NCI-H2107 (cell line): ENCODE data around the gene TTC7B.

ENCODE experiments used
- DNase-seq: peaks from one replicate; lab custom pipeline; 2025; lab: John Stamatoyannopoulos, UW

The TTC7B gene

DNA sequence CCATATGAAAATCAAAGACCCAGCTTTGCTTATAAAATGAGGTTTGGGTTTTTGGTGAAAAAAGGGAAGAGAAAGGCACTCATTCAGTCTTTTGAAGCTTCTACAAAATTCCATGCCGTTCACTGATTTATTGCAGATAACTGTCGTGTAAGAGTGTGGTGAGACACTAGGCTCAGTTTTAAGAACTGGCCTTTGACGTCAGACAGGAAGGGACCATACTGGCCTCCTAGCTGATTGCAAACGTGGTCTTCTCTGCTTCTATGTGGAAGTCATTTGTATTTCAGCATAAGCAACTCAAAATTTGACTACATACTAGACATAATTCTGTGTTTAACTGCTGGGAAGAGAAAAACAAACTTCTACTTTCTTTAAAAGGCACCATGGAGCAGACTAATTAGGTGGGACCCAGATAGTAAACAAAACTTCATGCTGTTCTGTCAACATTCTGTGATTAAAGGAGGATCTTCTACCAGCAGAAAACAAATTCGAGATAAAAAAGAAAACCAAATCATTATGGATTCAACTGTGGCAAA, 168.7 kb downstream of the TTC7B start:
- no peak for DNase-seq

DNA sequence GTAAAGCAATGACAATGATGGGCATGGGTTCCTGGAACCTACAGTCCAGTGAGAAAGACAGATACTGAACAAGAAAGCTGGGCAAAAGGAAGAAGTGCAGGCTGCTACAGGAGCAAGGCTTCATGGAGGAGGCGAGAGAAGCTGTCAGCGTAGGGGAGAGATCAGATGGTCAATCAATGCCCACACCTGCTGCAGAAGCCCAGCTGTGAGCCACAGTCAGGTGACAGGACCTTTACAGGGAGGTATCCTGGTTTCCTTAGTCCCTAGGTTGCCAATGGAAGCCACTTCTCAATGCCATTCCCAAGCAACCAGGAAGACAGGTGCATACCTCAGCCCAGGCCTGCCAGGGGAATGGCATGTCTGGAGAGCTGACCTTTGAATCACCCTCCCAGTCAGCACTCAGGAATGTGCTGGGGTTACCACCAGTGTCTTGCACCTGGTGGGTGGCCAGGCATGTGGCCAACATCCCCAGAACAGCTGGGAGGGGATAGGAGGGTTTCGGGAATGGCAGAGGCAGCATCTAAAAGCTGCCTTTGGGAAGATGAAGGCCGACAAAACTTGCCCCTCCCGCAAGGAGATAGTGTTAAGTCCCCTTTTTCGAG, 170.3 kb downstream of the TTC7B start:
- no peak for DNase-seq

DNA sequence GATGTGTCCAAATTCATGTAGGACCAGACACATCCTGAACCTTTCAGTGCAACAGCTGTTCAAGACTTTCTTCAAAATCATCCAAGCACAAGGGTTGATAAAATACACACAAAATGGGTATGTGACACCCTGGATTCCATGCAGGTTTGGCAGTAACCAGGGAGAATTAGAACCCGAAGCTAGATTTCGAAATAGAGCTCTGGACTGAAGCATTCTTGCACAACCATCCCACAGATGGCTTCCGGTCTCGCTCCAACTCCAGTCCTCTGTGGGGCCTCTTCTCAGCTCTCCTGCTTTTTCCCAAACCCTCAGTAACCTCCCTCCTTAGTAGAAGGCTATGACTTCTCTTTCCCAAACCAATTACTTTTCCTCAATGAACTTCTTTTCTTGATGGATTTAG, 171.3 kb downstream of the TTC7B start:
- DNase-seq = no peak

DNA sequence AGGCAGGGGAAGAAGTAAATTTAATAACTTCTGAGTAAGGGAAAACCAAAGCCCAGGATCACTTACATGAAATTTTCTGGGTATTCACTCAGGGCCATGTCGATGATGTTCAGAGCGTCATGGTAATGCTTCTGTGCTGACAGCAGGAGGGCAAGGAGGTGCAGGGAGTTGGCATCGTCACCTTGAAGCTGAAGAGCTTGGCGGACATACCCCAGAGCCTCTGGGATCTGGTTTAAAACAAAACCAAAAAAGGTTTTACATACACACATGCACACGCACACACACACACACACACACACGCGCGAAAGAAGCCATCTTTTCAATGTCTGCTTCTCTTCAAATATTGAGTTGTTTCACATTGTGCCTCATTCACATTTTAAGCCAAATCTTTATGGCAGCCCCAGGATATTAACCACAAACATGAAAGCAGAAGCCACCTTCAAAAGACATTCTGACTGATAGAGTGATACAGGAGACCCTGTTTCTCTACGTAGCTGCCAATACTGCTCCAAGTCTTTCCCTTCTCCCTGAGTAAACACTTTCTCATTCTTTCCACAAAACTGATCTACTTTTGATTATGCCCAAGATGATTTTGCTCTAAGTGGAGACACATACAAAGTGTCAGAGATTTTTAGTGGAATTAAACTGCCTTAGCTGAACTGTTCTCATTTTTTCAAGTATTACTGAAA, 172.1 kb downstream of the TTC7B start:
- no peak for DNase-seq

DNA sequence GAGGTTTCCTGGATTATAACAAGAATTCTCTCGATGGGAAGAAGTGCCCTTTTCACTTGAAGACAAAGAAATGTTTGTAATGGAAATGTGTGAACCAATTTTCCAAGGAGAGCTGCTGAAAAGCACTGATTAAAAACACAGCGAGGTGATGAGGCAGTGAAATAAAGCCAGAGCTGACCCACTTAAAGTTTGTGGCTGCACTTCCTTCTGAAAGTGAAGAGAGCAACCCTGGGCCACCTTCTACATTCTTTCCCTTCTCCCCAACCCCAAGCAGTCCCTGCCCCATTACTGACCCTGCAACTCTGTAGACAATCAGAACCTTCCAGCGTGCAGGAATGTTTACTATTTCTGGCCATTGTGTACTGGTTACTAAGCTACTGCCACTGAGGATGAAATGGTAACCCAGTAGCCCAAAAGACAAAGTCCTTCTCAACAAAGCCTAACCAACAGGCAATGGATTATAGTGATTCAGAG, 173.9 kb downstream of the TTC7B start:
- no peak for DNase-seq

DNA sequence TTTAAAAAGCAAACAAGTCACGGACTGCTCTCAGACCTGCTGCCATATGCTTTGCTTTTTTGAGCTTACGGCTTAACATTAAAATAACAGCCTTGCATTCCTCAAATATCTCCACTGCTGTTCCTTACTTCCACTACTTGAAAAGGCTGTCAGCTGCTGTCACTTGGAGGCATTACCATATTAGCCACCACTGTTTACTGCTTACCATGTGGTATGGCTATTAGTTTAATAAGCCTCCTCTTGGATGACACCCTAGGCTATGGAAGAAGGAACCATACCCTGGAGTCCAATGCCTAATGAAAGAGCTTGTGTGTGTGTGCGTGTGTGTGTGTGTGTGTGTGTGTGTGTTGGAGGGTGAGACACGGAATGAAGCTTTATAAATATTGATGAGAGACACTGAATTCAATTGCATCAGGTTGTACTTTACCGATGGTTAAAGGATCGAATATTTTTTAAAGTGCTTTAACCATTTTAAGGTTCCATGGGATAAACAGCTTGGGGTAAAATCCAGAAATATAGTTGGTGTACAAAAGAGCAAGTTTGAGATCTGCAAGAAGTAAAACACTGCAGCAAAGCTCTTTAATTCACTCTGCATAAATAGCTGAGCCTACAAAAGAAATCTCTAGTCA, 174.5 kb downstream of the TTC7B start:
- no peak for DNase-seq

DNA sequence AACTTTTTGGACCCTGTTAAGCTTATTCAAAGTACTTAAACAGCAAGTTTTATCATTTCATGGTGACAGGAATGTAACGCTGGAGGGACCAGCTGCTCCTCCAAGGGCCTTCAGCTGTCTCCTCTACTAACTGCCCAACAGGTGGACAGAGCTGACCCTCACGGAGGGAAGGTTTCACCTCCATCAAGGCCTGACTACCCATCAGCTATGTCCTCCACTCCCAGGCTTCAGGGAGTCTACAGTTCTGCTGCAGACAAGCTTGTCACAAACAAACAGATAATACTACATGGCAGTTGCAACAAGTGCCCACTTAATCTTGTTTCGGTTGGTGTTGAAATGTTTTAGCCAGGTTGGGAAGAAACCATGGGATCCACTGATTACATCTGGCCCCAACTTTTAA, 175.1 kb downstream of the TTC7B start:
- no peak for DNase-seq

DNA sequence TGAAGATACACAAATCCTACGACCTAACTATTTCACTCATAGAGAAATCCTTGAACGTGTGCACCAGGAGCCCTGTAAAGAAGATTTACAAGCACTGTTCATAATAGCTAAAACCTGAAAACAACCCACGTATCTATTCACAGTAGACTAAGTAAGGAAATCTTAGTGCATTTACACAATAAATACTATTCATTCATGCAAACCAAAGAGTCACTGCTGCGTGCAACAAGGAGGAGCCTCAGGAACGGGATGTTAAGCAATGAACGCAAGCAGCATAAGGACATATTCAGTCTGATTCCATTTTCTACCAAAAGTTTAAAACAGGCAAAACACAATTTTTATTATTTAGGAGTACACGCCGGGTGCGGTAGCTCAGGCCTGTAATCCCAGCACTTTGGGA, 176.6 kb downstream of the TTC7B start:
- no peak for DNase-seq

DNA sequence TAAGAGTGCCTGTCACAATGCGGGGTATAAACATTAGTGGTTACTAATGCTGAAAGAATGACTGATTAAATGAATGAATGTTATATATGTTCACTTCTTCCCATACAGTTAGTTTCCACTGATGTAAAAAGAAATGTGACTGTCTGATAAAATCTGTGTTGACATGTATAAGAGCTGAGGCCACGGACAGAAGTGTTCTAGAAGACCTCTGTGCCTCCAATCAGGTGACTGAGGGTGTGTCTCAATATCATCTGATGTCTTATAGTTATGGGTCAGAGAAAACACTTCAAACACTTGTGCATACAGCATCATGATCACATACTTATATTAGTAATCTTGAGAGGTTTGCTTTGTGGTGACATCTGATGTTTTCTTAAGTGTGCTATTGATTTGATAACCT, 183.4 kb downstream of the TTC7B start:
- no peak for DNase-seq

DNA sequence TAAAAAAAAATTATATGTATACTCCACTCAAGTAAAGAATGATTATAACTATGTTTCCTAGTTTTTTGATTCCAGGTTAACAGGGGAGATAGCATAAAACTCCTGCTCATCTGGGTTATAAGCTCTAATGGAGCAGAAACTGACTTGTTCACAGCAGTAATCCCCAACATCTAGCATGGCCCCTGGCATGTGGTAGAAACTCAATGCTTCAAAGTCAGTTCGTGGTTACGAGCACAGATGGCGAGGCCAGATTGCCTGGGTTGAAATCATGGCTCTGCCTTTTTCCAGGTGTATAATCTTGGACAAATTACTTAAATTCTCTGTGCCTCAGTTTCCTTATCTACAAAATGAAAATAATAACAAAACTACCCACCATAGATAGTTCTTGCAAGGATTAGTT, 183.8 kb downstream of the TTC7B start:
- no peak for DNase-seq

DNA sequence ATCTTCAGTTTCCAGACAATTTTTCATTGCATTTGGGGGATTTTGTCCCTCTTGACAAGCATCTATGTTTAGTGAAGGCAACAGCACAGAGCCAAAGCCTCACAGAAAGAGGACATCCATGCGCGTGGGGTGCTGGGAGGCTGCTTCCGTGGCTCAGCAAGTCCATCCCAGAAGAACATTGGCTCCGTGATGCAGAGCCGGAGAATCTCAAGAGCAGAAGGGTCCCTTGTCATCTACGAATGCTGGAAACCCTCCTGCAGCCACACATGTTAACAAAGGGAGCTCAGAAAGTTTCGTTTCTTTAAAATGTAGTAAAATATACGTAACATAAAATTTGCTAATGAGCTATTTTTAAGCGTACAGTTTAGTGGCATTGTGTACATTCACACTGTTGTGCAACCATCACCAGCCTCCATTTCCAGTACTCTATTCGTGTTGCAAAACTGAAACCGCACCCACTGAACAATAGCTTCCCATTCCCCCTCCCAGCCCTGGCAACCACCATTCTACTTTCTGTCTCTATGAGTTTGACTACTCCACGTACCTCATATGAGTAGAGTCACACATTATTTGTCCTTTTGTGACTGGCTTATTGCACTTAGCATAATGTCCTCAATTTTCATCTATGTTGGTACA, 185.9 kb downstream of the TTC7B start:
- no peak for DNase-seq

DNA sequence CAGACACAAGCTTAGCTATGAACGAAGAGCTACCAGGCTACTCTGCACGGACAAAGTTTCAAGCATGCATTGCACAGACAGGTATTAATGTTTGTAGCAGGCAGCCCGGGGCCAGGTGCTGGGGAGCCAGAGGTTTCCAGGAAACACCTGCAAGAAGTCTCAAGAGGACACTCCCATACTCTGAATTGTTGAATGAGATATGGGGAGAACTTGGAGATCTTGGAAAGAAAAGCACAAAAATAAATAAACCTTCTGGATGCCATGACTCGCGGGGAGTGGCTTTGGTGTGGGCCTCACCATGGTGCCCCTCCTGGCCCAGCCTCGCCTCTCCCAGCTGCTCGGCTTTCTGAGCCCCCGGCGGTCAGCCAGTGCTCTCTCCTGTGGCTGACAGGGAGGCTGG, 186.8 kb downstream of the TTC7B start:
- DNase-seq = no peak

DNA sequence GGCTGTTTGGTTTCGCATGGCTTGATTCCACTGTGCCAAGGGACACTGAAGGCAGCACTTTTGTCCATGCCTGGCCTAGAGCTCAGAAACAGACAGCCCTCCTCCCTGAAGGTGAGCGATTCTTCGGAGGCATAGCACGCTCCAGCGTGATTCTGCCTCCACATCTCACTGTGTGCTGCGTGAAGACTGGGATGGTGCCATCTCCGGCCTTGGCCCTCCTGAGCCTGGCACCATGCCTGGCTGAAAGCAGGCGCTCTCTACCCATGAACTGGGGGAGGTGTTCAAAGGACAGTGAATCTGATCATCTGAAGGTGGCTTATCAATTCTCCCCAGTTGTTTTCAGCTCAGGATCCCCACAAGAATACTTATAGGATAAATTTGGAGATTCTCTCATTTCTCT, 187.4 kb downstream of the TTC7B start:
- DNase-seq = no peak

DNA sequence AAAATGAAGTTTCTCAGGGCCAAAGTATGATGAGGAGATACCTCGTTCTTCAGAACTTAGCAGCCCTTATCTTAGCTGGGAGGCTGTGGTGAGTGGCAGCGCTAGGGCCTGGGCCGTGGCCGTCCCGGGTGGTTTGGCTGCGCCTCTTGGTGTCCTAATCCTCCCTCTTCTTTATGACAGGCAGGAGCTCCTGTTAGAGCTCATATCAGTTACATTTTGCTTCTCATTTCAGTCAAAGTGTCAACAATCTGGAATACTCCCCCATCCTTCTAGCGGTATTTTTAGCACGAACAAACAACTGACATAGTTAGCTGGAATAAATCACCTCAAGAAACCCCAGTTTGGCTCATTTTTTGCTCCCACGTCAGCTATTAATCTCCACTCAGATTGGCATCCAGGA, 188.8 kb downstream of the TTC7B start:
- no peak for DNase-seq

DNA sequence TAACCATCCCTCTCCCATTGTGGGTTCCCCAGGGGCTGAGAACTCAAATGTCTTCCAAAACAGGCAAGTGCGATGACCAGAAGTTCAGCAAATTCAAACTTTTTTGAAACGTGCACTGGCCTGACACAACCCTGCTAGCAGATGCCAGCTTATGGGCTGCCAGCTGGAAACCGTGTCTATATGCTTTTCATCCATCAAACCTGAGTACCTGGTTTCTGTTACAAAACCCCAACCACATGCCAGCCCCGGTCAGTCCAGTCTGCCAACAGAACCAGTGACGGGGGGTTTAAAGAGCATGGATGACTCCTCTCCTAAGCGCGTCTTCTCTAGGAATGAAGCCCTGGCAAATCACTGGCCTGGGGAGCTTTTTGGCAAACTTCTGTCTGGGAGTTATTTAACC, 189.7 kb downstream of the TTC7B start:
- DNase-seq = peak; percentile 62

DNA sequence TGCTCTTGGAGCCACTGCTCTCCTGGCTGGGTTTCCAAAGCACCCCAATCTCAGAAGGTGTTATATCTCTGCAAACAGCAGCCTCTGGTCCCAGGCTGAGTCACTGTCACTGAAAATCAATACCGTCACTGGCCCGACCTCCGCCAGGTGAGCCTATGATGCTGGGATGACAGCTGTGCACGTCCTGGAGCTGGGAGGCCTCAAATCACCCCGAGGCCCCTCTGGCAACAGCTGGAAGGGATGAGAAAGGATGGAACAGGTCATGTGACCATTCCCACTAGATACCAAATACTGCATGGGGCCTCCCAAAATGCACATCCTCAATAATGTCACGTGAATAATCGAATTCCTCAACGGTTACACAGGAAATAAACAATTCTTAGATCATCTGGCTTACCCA, 190.8 kb downstream of the TTC7B start:
- DNase-seq = no peak

DNA sequence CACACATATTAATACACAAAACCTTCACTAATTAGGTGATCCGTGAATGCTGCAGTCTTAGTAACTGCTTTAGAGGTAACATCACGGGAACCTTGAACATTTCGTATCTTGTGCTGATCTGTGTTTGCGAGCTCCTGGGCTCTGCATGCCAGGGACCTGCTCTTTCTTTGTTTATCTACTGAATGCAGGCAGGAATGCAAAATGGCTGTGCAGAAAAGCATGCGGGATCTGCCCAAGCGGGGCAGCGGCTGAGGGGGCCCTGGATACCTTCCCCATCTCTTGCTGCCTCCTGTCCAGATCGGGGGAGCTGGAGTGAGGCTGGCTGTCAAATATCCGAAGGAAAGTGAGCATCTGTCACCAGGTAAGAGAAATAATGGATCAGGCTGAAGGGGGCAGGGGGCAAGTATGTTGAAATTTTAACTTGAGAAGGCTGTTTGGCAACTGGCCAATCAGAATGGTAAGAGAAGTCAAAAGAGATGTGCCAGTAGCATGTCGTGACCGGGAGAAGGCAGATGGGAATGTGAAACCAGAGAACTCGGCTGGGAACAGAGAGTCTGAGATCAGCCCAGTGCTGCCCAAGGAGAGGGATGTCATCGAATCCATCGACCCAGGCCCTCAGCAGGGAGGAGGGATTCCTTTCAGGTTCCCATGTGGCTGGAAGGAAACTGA, 191.4 kb downstream of the TTC7B start:
- peak; percentile 82 for DNase-seq

DNA sequence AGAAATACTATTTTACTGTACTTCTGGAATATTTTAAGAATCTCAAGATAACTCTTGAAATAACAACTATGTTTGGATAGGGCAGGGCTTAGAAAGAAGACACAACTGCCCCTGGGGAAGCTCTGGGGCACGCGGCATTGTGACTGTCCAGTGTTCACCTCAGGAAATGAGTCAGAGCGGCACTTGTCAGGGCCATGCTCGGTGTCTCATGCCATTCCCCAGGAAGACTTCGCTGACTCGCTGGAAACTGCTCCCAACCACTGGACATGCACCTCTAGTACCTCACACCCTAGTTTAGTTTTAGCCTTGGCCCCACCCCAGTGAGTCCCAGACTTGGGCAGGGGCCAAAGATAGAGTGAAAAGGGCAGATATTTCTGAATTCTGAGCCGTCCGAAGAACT, 192.0 kb downstream of the TTC7B start:
- DNase-seq = no peak

DNA sequence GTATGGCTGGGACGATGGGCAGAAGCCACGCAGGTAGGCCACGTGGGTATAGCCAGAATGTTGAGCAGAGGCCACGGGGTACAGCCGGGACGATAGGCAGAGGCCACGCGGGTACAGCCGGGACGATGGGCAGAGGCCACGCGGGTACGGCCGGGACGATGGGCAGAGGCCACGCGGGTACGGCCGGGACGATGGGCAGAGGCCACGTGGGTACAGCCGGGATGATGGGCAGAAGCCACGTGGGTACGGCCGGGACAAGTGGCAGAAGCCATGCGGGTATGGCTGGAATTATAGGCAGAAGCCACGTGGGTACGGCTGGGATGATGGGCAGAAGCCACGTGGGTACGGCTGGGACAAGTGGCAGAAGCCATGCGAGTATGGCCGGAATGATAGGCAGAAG, 195.0 kb downstream of the TTC7B start:
- DNase-seq = peak; percentile 43

DNA sequence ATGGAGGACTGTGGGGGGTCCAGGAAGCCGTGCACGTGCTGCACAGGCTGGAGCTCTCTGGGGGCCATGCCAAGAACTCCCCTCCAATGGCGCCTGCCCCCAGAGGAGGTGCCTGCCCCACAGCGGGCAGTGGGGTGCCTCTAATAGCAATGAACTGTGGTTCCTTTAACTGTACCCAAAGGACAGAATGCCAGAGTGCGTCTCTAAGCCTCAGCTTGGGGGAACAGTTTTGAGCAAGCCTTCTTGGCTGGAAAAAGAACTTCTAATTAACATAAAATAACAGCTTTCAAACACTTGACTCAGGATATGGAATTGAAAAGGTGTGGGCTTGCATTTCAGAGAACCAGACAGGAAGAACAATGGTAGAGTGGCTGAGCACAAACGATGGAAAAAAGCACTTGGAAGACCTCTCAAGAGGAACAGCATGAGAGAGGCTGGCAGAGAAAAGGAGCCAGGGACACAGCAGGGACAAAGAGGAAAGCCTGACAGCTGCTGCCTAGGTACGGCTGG, 195.6 kb downstream of the TTC7B start:
- peak; percentile 90 for DNase-seq

DNA sequence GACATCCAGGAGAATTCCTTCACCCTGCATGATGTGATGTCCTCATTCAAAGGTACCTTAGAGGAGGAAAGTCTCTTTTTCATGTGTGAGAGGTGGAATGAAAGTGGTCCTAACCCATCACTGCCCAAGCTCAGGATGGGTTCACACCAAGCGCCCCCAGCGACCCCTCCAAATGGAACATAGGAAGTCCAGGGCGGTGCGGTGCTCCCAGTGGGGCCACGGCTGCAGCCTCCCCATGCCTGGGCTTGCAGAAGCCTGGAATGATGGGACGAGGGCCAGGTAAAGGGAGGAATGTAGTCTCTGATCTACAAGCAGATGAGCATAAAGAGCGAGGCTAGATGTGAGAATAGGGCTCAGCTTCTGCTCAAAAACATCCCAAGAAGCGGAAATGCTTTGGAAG, 196.3 kb downstream of the TTC7B start:
- DNase-seq = no peak

DNA sequence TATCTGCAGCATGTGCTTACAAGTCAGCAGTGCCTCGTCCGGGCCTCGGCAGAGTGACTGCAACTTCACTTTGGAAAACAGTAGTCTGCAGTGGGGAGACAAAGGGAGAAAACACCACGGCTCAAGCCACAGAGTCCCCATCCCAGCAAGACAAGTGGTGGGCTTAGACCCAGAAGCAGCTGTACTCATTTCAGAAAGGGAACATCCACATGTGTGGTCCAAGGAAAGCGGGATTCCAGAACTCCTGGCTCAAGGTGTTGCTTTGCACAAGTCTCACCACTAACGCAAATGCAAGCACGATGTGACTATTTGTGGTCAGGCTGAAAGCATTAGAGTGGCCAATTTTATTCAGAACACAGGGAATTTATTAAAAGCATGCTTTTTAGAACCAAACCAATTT, 198.3 kb downstream of the TTC7B start:
- no peak for DNase-seq
